Embryonic facial prominence (tissue), 1 donor: ENCODE measurements around the gene GRM8.

Experiments used
- DNase-seq: peaks from one replicate; pipeline ENCODE4 v3.0.0-alpha.2; 2016; ENCODE audit errors: extremely low spot score

The GRM8 gene

DNA sequence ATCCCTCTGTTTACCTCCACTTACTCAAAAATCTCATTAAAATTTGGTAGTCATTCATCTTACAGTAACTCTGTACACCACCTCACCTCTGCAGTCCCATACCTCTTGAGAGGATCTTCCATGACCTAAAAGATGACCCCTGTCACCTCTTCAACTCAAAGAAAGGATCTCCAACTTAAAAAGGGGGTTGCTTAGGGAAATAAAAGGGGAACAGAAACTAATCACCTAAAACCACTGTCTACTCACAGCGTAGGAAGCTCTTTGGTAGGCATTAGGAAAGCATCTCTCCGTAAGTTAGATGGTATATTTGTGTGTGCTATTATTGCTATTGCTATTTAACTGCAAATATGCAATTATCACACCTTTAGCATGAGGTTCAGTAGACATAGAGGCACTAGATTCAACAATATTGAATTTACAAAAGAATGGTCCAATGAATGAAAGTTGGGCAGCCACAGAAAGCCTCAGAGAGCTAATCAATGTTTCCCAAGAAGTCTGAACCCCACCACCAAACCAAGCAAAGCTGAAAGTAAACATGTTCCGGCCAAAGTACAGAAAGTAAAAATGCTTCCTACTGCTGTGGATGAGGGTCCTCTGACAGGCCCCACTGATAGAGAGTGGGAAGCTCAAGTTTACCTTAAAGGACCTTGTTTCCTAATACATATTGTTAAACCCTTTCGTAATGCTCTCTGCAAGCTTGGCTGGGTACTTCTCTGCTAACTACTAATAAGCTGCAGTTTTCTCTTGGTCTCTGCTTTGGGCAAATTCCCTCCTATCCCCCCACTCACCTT is 105.8 kb downstream of the GRM8 start:
- no peak for DNase-seq

DNA sequence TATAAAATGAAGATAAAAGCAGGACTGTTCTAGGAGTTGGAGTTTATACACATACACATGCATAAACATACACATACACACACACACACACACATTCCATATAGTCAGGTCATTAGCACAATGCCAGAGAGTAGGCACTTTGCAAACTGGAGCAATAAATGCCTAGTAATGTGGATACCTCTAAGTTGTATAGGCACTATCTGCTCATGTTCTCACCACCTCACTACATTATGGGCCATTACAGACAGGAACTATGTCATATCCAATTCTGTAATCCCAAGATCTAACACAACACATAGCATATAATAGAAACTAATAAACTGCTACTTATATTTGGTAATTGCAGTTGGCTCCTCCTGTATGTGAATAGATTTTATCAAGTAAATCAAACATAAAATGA is 115.6 kb downstream of the GRM8 start:
- DNase-seq: no peak

DNA sequence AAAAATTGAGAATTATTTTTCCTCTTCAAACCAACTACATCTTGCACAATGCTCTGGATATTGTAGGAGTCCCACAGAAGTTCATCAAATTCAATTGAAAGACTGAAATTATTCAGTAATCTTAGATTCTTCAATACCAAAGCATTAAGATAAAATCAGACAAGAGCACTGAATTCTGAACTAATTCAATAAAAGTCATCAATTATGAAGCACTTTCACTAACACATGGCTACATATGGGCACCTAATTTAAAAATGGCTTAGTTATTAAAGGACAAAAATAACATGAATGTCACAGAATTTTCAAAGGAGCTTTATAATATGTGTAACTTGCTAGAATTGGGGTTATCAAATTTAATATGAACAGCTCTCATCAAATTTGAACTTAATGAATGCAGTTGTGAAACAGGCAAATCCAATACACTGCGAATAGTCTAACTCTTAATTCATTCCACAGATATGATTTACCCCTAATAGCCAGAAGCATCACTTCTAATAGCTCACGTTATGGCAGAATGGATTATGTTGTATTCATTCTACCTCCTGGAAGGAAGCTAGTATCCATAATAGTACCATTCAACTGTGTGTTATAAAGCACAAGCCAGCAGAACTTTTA is 116.8 kb downstream of the GRM8 start:
- DNase-seq: no peak

DNA sequence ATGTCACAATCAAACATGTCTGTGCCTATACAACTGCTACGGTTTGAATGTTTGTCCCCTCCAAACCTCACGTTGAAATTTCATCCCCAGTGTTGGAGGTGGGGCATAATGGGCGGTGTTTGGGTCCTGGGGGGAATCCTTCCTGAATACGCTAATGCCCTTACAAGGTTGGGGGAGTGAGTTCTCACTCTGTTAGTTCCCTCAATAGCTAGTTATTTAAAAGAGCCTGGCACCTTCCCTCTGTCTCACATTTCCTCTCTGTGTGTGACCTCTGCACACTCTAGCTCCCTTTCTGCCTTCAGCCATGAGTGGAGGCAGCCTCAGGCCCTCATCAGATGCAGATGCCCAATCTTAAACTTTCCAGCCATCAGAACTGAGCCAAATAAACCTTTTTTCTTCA is 129.5 kb downstream of the GRM8 start:
- no peak for DNase-seq

DNA sequence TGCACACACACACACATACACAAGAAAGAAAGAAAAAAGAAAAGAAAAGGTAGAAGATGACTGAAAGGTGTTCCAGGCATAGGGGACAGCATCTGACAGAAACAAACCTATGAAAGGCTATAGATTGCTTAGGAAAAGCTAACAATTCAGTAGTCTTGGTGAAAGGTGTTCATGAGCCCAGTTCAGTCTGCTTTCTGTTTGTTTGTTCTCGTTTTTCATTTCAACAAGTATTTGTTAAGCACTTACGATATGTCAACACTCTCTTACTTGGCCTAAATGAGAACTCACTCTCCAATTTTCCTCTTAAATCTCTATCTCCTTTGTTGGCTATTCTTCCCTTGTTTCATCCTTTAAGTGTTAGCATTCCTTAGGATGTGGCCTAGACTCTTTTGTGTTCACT is 133.2 kb downstream of the GRM8 start:
- DNase-seq: no peak

DNA sequence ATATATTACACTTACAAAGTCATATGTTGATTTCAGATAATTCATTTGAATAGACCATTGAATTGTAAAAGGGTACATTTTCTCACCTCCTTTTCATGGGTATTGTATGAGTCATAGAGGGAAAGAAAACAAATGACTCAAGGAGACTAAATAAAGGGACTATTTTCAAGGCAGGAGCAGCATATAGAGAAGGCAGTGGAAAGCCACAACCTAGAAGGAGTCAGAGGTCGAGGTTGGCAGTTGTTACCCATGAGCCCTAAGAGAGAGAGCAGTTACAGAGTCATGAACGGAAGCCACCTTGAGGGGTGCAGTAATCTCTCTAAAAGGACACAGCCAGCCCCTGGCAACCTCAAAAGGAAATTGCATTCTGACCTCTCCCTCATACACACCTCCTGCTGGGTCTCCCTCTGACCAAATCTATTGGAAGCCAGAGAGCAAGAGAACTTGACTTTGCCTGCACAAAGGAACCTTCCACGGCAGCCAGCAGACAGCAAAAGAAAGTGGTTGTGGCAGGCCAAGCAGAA is 137.9 kb downstream of the GRM8 start:
- no peak for DNase-seq

DNA sequence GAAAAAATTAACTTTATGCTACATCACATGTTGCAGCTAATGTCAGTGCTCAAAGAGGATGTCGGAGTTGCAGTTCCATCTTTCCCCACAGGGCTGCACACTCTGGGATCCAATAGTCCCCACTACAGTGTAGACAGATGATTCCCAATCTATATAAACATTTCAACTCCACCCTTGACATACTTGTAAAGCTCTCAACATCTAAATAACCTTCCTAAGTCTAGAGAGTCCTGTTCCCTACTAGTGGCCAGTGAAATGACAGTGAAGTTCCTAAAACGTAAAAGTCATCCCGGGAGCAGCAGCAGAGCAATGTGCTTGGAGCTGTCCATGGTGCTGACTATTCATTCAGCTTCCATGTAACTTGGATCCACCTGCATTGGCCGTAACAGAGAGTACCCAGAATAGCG is 145.1 kb downstream of the GRM8 start:
- DNase-seq: peak; percentile 62

DNA sequence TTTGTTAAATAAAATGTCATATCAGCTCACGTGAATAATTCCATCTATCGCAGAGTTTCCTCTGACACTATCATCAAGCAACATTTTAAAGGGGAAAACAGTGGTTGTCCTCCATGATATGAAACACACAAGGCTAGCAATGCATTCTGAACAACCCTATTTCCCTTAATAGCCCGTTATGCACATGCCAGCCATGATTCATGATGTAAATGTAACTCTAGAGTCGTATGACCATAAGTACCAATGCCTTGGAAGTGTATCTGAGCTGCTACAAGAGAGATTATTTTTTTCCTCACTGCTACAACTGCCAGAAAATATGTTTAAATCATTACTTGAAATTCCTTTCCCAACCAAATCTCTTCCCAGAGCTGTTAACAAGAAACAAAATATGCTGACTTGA is 159.4 kb downstream of the GRM8 start:
- no peak for DNase-seq

DNA sequence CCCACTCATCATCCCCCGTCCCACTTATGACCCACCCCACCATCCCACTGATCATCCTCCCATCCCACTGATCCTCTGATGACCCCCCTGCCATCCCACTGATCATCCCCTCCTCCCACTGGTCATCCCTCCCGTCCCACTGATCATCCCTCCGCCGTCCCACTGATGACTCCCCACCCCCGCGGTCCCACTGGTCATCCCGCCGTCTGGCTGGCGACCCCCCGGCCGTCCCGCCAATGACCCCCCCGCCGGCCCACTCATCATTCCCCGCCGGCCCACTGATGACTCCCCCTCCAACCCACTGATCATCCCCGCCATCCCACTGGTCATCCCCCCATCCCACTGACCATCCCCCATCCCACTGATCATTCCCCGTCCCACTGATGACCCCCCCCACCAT is 161.1 kb downstream of the GRM8 start:
- no peak for DNase-seq

DNA sequence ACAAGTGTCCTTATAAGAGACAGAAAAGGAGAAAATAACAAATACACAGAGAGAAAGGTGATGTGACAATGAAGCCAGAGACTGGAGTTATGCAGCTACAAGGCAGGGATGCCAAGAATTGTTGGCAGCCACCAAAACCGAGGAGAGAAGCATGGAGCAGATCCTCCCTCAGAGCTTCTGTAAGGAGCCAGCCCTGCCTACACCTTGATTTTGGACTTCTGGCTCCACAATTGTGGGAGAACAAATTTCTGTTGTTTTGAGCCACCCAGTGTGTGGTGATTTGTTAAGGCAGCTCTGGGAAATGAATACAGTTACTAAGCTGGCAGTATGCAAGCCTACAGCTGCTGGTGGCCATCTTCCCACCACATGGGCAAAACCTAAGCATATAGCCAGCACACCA is 163.6 kb downstream of the GRM8 start:
- DNase-seq: no peak

DNA sequence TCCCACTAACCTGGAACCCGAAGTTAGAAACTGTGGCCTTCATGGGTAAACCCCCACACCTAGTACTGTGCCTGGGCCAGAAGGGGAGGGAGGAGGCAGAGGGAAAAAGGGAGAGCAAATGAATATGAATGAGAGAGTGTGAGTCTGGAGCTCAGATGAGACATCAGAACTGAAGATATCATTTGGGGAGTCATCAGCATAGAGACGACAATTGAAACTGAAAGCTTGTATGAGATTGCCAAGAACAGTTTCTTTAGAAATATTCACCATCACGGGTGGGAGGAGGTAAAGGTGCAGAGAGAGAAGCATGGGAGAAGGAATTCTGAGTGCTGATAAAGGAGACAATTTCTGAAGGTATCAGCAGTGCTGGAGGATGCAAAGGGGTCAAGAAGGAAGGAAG is 171.2 kb downstream of the GRM8 start:
- no peak for DNase-seq

DNA sequence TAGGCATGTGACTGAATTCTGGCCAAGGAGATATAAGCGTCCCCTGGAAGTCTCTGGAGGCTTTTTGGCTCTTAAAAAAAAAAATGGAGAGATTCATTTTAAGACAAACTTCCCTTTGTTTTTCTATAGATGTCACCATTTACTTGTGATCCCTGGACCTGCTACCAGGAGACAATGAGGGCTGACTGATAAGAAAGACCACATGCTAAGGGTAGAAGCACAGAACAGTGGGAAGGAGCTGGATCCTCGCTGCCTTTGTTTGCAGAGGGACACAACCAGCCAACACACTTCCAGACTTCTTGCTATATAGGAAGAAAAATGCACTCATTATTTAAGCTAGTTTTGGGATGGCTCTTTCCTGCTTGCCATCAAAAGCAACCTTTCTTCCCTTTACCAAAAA is 172.2 kb downstream of the GRM8 start:
- no peak for DNase-seq

DNA sequence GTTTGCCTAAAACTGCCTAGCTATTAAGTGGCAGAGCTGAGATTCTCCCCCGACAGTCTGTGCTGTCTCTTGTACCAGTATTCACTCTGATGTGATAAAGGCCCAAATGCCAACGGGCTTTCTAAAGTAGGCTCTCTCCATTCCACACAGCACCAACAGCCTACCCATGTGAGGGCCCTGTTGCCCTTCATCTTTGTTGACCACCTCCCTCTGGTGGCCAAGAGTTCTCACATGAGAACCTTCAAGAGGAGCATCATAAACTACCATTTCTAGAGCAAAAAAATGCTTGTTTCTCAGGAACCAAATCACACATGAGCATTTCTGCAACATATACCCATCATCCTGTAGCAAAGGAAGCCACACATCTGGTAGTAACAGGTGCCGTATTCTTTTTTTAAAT is 185.8 kb downstream of the GRM8 start:
- DNase-seq: no peak

DNA sequence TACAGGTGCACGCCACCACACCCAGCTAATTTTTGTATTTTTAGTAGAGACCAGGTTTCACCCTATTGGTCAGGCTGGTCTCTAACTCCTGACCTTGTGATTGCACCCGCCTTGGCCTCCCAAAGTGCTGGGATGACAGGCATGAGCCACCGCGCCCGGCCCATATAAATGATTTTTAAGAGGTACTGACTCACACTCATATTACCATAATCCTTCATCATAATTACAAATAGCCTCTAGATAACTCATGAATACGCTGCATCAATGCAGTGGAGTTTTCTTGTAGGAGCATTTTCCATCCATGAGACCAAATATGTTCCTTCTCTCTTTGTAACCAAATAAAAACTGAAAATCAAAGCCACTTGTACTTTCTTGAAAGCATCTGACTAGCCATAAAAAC is 193.3 kb downstream of the GRM8 start:
- no peak for DNase-seq

DNA sequence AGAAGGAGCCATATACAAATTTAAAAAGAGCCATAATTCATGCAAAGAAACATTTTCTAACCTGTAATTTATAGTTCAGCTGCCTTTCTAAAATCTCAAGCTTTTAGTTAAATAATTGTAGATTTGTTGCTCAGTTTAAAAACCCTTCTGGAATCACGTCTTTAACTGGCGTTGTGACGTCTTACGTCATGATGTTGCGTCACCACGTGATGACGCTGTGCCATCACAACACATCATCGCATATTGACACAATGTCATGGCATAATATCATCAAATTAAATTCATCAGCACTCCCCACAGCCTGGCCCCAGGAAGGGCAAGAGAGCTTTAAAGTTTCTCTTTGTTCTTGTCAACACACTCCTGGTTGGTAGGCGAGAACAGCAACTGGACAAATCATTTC is 194.8 kb downstream of the GRM8 start:
- no peak for DNase-seq

DNA sequence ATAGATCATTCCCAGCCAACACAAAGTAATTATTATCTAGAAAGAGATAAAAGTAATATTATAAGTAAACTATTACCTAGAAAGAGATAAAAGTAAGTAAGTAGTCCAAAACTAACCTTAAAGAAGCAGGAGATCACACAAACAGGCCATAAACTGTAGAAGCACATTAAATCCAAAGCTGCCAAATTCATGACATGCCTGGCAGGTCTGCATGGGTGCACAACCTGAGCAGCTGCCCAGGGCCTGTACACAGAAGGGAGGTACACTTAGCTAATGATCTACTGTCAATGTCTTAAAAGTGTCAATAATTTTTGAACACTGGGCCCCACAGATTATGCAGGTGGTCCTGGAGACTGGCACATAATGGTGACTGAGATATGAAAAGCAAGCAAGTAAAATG is 196.5 kb downstream of the GRM8 start:
- DNase-seq: no peak

DNA sequence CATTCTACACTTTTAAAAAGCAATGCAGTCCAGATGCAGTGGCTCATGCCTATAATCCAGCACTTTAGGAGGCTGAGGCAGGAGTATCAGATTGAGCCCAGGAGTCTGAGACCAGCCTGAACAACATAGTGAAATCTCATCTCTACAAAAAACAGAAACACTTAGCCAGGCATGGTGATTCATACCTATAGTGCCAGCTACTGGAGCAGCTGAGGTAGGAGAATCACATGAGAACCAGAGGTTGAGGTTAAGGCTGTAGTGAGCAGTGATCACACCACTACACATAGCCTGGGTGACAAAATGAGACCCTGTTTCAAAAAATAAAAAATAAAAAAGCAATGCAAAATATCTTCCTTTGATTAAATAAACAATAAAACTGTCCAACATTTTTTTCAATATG is 205.2 kb downstream of the GRM8 start:
- DNase-seq: no peak

DNA sequence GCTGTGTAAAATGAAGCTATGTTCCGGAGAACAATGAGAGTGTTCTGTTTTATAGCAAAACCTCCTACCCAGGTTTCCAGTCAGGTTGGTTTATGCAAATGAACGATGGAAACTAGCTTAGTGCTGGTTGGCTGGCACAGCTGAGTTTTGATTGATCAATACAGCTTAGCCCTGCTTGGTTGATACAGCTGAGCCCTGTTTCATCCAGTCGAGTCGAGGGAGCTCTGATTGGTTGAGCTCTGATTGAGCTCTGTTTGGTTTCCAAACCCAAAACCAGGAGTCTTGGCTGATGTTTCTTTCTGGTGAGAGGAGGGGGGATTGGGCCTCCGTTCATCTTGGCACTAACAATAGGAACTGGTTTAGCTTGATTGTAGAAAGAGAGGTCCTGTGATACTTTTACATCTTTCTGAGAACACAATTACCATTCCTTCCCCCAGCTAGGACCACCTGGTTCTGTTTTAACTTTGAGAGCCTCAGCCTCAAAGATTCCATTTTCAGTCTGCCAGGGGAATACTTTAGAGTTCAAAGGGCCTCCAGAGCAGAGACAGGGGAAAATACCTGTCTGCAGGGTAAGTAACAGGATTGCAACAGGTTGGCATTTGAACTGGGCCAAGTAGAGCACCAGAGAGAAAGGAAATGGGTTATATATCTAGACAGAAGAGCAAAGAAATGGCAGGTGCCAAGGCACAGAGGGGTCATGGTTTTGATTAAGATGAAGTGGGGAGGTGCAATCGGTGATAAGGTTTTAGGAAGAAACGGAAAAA is 210.9 kb downstream of the GRM8 start:
- no peak for DNase-seq

DNA sequence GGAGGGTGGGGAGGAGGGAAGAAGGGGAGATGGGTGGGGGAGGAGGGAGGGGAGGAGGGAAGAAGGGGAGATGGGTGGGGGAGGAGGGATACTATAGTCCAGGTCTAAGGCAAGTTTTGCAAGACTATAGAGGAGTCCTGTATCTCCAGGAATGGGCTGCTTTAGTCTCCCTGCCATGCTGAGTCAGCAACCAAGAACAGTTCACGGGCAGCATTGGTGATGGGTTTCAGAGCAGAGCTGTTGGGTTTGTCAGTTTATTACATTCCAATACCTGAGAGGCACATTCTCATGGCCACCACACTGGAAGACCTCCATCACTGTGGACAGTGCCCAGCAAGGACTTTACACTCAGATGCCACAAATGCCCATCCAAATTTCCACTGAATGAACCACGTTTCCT is 212.7 kb downstream of the GRM8 start:
- no peak for DNase-seq

DNA sequence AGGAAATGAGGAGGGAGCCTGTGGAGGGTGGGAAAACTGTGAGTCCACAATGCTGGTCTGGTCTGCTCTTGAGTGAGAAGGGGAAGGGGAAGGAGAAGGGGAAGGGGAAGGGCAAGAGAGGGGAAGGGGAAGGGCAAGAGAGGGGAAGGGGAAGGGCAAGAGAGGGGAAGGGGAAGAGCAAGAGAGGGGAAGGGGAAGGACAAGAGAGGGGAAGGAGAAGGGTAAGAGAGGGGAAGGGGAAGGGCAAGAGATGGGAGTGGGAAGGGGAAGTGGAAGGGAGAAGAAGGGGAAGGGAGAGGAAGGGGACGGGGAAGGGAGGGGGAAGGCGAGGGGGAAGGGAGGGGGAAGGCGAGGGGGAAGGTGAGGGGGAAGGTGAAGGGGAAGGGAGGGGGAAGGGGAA is 213.2 kb downstream of the GRM8 start:
- no peak for DNase-seq

DNA sequence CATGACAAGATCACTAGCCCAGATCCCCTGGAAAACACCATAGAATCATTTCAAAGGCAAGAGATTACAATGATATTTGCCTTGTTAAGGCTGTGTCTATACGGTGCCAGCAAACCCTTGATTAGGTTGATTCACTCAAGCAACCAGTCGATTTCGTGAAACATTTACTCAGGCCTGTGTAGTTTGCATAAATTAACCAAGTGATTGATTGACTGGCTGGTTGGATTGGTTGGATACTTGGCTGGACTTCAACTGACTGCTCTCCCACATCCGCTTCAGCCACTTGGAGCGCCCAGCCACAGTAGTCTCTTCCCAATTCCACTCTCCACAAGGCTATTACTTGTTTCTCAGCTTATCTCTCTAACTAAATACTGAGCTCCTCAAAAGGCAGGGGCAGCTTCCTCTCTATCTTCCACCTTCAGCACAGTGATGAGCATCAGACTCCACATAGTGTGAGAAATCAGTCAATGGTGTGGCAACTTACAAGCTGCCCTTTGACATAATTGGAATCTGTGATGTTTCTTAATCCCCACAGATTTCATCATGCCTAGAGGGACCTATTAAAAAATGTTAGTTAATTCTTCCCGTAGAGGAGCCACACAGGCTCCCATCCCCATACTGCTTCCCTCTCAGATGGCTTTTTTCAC is 217.4 kb downstream of the GRM8 start:
- DNase-seq: no peak

DNA sequence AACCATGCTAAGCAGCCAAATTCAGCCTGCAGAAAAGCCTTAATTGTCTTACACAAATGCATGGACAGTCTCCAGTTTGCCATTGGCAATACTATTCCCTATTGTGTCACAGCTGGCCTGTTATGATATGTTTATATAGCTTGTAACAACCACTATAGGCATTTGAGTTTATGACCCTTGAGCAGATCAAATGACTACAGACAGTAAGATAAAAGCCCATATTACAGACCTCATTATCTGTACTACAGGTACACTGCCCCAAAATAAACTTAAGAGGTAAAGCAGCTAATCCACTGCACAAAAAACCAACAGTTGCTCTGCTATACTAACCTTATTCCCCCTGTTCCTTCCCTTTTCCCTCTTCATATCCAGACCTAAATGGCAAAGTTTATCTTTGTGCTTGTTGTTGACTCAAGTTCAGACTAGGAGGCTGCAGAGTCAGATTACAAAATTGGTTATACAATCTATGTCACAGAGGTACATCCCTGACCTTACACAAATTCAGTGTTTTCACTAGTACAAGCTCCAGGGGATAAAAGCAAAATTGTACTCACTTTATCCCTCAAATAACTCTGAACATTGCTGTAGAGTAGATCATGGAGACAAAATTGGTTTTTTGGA is 218.4 kb downstream of the GRM8 start:
- DNase-seq: no peak
